GM20000 (cell line): Measurements from ENCODE around the gene PPP1R10.

Experiments
- DNase-seq: peaks from one replicate; pipeline ENCODE4 v3.0.0; 2012; ENCODE audit warnings: low spot score
- TF ChIP-seq, protein P1 (sequence below): IDR thresholded peaks from 2 replicates; pipeline ENCODE4 v1.5.1; 2012; ENCODE audit warnings: mild to moderate bottlenecking, control low read depth; ENCODE audit errors: extremely low read depth, missing control alignments

The PPP1R10 gene

DNA sequence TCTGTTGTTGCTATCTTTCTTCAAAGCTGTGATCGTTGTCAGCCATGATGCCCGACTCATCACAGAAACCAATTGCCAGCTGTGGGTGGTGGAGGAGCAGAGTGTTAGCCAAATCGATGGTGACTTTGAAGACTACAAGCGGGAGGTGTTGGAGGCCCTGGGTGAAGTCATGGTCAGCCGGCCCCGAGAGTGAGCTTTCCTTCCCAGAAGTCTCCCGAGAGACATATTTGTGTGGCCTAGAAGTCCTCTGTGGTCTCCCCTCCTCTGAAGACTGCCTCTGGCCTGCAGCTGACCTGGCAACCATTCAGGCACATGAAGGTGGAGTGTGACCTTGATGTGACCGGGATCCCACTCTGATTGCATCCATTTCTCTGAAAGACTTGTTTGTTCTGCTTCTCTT, 26.5 kb downstream of the PPP1R10 start:
- DNase-seq: no peak
- TF ChIP-seq, protein P1, sequence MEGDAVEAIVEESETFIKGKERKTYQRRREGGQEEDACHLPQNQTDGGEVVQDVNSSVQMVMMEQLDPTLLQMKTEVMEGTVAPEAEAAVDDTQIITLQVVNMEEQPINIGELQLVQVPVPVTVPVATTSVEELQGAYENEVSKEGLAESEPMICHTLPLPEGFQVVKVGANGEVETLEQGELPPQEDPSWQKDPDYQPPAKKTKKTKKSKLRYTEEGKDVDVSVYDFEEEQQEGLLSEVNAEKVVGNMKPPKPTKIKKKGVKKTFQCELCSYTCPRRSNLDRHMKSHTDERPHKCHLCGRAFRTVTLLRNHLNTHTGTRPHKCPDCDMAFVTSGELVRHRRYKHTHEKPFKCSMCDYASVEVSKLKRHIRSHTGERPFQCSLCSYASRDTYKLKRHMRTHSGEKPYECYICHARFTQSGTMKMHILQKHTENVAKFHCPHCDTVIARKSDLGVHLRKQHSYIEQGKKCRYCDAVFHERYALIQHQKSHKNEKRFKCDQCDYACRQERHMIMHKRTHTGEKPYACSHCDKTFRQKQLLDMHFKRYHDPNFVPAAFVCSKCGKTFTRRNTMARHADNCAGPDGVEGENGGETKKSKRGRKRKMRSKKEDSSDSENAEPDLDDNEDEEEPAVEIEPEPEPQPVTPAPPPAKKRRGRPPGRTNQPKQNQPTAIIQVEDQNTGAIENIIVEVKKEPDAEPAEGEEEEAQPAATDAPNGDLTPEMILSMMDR: no peak

- TF ChIP-seq, protein P1: no peak
- DNase-seq: no peak
Observed at GRCh38 chr6:30589754-30590358, 27.2 kb downstream of the PPP1R10 start.

- DNase-seq: no peak
- TF ChIP-seq, protein P1: no peak
Observed at GRCh38 chr6:30583921-30584320, 33.1 kb downstream of the PPP1R10 start.

DNA sequence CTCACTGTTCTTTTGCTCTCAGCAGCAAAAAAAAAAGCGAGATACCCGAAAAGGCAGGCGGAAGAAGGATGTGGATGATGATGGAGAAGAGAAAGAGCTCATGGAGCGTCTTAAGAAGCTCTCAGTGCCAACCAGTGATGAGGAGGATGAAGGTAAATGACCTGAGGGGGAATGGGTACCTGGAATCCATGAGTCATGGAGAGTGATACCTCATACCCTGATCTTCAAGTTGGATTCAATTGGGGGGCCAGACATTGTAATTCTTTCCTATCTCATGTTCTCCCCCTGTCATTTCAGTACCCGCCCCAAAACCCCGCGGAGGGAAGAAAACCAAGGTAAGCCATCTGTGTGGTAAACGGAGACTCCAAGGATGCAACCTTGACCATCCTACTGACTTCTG, 39.0 kb downstream of the PPP1R10 start:
- DNase-seq: no peak
- TF ChIP-seq, protein P1: no peak

GRCh38 chr6:30573113-30573512, 43.9 kb downstream of the PPP1R10 start:
- TF ChIP-seq, protein P1: no peak
- DNase-seq: no peak

DNA sequence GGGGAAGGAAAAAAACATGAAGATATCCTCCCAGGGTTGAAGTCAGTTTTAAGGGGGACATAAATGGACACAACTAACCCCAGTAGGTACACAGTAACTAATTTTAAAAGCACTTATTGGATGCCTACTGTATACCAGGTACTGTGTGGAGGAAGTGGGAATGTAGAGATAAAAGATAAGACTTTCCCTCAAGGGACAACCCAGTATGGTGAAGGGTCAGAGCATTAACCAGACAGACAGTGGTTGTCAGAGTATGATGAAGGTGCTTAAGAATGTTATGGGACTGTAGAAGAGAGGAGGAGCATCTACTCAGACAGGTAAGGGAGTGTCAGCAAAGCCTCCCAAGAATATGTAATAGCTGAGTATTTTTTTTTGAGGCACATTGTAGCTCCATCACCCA, 44.9 kb downstream of the PPP1R10 start:
- TF ChIP-seq, protein P1: no peak
- DNase-seq: no peak

- DNase-seq: no peak
- TF ChIP-seq, protein P1: no peak
Observed at GRCh38 chr6:30571762-30572082, 45.3 kb downstream of the PPP1R10 start.
